ENCODE measurements around the gene C11orf52. TPM values are rescaled to one million over a fixed set of nuclear protein-coding genes. Genes with fewer than 3 reads are reported as not detected.

C11orf52 gene
- total and polyA plus RNA-seq, 11 donors, result 0.79 to 8.3 (median 2.1) TPM

- H3K27me3 ChIP-seq, result peaks cover 0 to 10% (median 0%) of the 10 kb centered on the region in 9 donors
- peak within 1 kb of the TSS; percentile 89 to 100 (median 96) for H3K27ac ChIP-seq
- intact Hi-C loops (cut with DNase I), result loop anchor here in 3 of 10 donors (1.0 to 5.0 kb wide), 3 partner anchors 33 to 35 kb away; partner anchors contain the start of genes CFAP68 (in 3 of the 3) and FDXACB1 (in 3 of the 3)
- H3K4me3 ChIP-seq, result peak within 1 kb of the TSS; percentile 38 to 80 (median 59)
- peaks cover 0 to 29% (median 7%) of the 10 kb centered on the region in 12 donors for H3K4me1 ChIP-seq
- TF ChIP-seq POLR2A (IDR thresholded peaks at IDR 0.05) (no peak), CTCF (IDR thresholded peaks at IDR 0.05) (no peak)
- H3K36me3 ChIP-seq, result peaks cover 0 to 37% (median 18%) of the 10 kb centered on the region in 9 donors
- peak; percentile 54 to 75 (median 69) for DNase-seq
- WGBS, 4 donors, result 0 to 5% (median 4%) methylated on average over 2 to 26 of the region's 26 CpGs
- no peaks in the 10 kb centered on the region for H3K9me3 ChIP-seq
- peak; percentile 6 to 17 (median 10) for ATAC-seq
Observed at GRCh38 chr11:111912535-111912934, 6.2 kb upstream of the C11orf52 start, which contains the start of gene HSPB2. HSPB2 (plus strand) TSS chr11:111912734; CDS start chr11:111912830, 96 bp downstream.

- DNase-seq, result peak; percentile 43 to 67 (median 47)
- peaks cover 0 to 27% (median 7%) of the 10 kb centered on the region in 12 donors for H3K4me1 ChIP-seq
Observed at GRCh38 chr11:111913031-111913861, 5.5 kb upstream of the C11orf52 start.

GRCh38 chr11:111913997-111914396 lies 4.7 kb upstream of the C11orf52 start:
- intact Hi-C loops (cut with DNase I), result loop anchor here in 2 of 10 donors (2.0 to 5.0 kb wide), 2 partner anchors 35 to 37 kb away; partner anchors contain the start of genes CFAP68 (in 2 of the 2) and FDXACB1 (in 2 of the 2)
- TF ChIP-seq CTCF (IDR thresholded peaks at IDR 0.05) (no peak), POLR2A (IDR thresholded peaks at IDR 0.05) (peak in 1 of 2 donors; percentile 28)
- Histone ChIP-seq H3K27ac (peak overlapping the region; percentile 82 to 100 (median 96)), H3K4me3 (peak overlapping the region in 11 of 12 donors; percentile 38 to 80 (median 59)), H3K4me1 (peaks cover 0 to 27% (median 13%) of the 10 kb centered on the region in 12 donors), H3K9me3 (no peaks in the 10 kb centered on the region), H3K27me3 (peaks cover 0 to 10% (median 0%) of the 10 kb centered on the region in 9 donors), H3K36me3 (peaks cover 0 to 23% (median 10%) of the 10 kb centered on the region in 9 donors)
- DNase-seq (peak; percentile 53 to 83 (median 75)), ATAC-seq (peak in 2 of 4 donors; percentile 25 to 33)
- 2 to 16% (median 9%) methylated on average over 4 of the region's 4 CpGs for WGBS, 4 donors

More at GRCh38 chr11:111913031-111913861, 5.5 kb upstream of the C11orf52 start:
- peaks cover 0 to 30% (median 17%) of the 10 kb centered on the region in 9 donors for H3K36me3 ChIP-seq
- H3K4me3 ChIP-seq, result peak overlapping the region; percentile 38 to 80 (median 59)
- ATAC-seq, result peak in 3 of 4 donors; percentile 3 to 6 (median 5)
- no peaks in the 10 kb centered on the region for H3K9me3 ChIP-seq
- 15 to 35% (median 25%) methylated on average over 10 to 24 of the region's 24 CpGs for WGBS, 4 donors
- TF ChIP-seq POLR2A (IDR thresholded peaks at IDR 0.05) (no peak), CTCF (IDR thresholded peaks at IDR 0.05) (no peak)
- peak overlapping the region; percentile 82 to 100 (median 96) for H3K27ac ChIP-seq
- H3K27me3 ChIP-seq, result peaks cover 0 to 10% (median 0%) of the 10 kb centered on the region in 9 donors
- intact Hi-C loops (cut with DNase I), result loop anchor here in 2 of 10 donors (2.0 to 5.0 kb wide), 2 partner anchors 34 to 36 kb away; partner anchors contain the start of genes CFAP68 (in 2 of the 2) and FDXACB1 (in 2 of the 2)
